HG03039 (cell line): ENCODE data around the gene KCNH1.

Source experiments
- ATAC-seq: cut with Tn5 transposase; IDR thresholded peaks from one replicate; pipeline ENCODE4 v1.9.1; 2021; ENCODE audit warnings: mild to moderate bottlenecking, moderate library complexity; ENCODE audit not compliant: unreplicated experiment

KCNH1 gene

DNA sequence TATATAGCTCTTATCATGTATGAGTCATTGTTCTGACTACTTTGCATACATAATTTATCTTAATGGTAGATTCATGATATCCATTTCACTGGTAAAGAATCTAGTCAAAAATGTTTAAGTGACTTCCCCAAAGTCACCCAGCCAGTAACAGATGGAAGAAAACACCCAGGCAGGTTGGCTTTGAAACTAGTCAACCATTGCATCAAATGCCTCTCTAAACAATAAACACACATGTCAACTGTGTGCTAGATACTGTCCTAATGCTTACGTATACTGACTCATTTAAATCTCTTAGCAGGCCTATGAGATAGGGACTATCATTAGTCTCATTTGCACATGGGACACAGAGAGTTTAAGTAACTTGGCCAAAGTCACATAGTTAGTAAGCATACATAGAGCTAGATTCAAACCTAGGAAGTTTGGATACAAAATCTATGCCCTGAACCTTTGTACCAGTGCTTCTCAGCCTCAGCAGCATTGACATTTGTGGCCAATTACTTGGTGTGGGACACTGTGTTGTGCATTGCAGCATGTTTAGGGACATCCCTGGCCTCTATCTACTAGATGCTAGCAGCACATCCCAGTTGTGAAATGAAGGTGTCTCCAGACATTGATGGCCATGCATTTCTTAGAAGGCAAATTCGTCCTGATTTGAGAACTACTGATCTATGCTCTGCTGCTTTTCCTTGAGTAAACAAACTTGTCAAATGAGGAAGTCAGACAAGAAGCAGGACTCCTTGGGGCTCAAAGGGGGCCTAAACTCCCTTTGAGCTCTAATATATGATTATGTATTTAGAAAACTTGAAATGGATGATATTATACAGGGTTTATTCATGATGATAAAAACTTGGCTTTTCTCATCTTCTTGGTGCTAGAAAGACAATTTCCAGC is 316.3 kb downstream of the KCNH1 start:
- no peak for ATAC-seq

DNA sequence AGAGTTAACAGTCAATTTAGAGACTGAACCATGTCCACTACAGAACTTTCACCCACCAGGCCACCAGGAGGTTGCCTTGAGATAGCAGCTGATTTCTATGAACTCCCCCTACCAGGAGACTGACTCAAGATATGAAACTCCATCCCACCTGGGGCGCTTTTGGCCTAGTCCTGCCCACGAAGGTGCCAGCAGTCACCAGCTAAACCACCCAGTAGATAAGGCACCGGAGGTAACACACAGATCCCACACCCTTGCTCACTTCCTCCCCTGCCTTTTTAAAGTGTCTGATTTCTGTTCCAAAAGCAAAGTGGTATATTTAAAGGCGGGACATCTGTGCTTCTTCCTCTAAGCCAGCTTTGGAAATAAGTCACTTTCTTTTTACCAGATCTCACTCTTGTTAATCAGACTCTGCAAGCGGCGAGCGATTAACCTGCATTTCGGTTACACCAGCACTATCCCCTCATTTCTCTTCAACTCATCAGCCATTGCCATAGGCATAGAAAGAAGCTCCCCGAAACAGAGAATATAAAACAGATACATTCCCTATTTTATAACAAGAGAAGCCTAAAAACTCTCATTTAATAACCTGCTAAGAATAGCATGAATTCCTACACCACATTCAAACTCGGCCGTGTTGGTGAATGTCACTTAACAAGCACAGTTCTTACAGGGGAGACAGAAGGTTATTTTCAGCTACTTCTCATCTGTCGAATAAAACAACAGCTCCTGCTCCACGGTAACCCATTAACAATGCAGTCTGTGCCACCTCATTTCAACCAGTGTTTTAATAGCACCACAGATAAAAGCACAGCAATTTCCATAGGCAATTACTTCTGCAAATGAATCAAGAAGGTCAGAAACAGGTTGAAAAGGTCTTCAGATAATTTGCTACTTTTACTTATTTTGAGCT is 318.1 kb downstream of the KCNH1 start:
- ATAC-seq = no peak

DNA sequence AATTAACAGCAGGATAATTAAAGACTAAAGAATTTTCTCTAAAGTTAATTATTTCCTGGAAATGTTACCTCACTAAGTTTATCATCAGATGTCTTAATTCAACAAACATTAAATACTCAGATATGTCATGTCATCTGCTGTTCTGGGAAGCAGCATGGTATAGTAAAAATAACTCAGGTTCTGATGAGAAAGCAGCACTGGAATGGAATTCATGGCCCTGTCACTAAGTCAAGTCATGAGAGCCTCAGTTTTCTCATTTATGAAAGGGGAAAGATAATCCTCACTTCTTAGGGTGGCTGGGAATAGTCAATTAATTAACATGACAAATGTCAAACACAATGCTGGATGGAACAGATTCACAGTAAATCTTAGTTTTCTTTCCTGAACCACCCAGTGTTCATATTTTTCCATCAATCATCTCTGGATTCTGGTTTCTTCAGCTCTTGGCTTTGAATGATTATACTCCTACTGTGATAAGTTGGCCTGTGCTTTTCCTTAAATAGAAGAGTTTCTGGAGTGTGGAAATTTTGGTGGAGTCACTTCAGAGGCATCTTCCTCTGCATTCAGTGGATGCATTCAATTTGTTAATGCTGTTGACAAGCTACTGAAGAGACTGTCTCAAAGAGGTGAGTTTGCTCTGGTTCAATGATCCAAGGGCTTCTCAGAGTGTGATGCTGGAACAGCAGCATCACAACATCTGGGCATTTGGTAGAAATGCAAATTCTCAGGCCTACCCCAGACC is 319.4 kb downstream of the KCNH1 start:
- ATAC-seq = no peak

DNA sequence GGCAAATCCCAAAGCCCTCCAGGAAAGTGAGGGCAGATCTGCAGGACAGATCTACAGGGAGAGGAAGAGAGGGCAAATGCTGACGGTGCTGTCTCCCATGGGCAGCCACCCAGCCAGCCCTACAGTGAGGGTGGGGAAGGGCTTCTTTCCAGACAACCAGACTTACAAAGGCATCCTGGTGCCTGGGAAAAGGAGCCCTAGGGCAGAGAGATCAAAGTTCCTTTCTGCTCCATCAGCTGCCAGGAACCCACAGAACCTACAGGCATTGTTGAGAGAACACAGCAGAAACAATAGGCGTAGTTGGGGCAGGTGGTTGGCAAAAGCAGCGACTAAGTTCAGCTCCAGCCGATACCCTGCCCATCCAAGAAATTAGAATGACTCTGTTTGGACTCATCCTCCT is 332.4 kb downstream of the KCNH1 start:
- no peak for ATAC-seq

DNA sequence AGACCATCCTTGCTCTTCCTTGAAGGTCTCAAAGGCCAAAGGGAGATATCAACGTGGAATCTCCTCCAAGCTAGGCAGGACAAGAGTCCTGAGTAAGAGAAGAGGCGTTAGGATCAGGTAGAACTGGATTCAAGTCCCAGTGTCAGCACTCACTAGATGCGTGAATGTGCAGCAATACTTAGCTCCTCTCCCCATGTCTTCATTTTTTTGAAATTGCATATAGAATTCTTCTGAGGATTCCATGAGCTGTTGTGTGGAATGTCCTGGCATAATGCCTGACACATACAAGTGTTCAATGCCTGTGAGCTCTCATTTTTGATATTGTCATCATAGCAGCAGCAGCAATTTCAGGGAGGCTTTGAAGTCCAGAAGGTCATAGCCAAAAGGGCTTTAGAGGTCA is 333.2 kb downstream of the KCNH1 start:
- no peak for ATAC-seq

DNA sequence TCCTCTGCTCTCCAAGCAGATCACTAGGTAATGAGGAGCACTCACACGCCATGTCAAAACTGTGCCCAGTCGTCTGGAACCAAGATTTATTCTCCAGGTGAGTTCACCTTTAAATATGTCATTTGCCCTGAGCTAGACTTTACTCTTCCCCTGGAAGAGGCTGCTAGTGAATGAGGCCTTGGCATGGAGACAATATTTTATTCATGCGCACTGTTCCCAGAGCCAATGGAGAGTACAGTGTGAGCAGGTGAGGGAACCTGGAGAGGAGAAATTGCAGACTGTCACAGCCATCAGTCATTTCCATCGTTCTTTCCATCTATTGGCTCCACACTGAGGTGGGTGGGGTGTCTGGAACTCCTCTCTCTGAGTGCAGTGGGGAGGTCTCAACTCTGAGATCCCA is 333.6 kb downstream of the KCNH1 start:
- ATAC-seq = no peak

DNA sequence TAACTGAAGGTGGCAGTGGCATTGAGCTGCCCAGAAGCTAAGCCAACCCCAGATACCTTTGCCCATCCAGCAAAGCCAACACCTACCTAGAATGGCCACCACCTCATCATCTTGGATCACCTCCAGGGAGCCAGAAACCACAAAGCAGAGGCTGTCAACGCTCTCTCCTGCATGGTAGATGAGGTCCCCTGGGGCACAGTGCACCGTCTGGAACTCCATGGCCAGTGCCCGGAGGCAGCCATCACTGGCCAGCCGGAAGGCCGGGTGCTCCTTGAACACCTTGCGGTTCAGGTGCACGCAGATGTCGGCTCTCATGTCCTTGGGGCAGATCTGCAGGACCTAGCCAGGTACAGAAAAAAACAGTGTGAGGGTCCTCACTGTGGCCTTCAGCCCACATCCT is 336.5 kb downstream of the KCNH1 start:
- no peak for ATAC-seq

DNA sequence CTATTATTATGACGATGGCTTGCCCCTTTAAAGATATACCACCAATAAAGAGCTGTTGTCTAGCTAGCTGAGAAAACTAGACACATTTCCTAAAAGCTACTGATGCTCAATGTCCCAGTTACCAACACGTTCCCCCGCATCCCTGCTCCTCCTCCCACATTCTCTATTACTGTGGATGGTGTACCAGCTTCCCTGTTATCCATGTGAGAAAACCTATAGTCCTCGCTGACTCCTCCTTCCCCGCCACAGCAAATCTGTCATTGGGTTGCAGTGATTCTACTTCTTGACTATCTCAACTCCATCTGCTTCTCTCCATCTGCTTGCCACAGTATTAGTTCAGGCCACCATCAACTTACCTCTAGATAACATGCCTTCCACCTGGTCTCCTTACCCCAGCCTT is 337.5 kb downstream of the KCNH1 start:
- no peak for ATAC-seq

DNA sequence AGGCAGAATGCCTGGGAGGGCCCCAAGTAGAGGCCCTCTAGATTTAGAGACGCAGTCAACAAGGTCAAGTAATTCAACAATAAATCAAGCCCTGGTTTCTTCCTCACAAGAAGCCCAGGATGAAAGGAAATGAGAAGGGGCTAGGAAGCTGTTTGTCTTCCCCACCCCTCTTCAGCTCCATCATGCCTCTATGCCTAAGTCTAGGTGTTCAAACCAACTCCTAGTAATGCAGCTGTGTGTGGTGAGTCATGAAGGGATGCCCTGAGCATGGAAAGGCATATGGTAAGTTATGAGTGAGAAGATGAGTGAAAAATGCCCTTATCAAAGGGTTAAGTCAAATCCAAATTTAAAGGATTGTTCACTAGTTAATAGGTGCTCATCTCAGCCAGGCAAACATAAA is 339.5 kb downstream of the KCNH1 start:
- no peak for ATAC-seq

DNA sequence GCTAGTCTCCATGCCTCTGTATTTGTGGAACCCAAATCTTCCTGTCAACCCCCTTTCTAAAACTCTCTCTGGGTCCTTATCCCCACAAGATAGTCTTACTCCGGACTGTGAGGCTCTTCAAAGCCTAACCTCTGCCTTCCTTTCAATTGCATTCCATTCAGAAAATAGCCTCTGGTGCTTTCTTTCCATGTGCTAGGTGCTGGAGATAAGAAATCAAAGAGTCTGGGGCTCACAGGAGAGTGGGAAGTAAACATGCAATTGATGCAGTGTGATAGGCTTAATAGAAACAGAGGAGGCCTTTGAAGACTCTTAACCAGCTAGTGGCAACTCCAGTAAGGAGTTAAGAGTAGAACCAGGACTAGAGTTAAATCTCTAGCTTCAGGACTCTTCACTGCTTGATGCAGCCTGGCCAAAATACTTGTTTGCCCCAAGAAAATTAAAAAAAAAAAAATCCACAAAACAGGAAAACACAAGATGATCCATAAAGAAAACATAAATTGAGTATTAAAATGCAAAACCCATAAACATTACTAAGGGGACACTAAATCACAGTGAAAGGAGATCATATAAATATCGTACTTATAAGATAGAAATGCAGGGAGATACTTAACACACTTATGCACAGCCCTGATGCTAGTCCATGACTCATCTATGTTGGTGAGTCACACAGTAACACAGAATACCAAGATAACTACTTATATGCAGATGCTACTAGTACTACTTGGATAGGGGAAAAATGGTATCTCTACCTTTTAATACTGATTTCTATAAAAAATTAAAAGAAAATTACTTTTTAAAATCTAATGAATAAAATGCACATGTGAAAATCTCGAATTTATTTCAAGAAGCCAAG is 341.5 kb downstream of the KCNH1 start:
- no peak for ATAC-seq

DNA sequence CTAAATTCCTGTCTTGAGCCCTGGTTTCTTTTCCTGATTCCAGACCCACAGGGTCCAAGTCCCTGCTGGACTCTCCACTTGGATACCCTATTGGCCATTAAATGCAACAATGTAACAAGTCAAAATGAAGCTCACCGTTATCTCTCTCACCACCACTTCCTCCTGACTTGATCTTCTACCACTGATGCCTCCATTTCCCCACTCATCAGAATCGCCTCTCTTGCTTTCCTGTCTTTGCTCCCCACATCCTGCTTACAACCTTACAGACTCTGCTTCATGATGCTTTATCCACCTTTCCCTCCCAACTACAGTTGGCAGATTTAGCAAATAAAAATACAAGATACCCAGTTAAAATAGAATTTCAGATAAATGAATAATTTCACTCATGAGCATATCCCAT is 343.8 kb downstream of the KCNH1 start:
- ATAC-seq = no peak

DNA sequence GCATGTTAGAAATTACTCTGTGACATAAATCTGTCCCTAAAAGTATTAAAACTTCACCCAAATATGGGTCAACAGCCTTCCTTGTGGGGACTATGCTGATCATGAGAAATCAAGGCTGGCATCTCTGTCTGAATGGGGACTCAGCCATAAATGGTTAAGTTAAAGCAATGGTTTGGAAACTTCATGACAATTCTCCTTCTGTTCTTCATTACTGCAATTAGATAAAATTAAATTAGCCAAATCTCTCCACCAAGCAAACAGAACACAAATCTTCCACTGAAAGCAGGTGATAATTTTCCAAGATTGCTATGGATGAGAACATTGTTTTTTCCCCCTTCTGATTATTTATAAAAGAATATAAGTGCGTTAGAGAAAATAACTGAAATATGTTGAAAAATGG is 346.1 kb downstream of the KCNH1 start:
- ATAC-seq = no peak

DNA sequence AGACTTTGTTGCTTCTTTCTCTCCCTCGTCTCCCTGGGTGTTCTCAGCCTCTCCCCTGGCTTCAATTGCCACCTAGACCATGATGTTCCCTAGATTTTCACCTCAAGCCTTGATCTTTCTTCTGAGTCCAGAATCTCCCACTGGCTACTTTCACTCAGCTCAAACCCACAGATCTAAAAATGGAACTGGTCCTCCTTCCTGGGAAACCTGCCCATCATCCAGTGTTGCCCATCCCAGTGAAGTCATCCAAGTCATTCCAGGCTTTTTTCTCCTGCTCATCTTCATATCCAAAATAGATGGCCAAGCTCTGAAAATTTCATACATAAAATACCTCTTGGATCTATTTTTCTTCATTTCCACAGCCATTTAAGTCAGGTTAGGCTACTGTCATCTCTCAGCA is 347.4 kb downstream of the KCNH1 start:
- no peak for ATAC-seq

DNA sequence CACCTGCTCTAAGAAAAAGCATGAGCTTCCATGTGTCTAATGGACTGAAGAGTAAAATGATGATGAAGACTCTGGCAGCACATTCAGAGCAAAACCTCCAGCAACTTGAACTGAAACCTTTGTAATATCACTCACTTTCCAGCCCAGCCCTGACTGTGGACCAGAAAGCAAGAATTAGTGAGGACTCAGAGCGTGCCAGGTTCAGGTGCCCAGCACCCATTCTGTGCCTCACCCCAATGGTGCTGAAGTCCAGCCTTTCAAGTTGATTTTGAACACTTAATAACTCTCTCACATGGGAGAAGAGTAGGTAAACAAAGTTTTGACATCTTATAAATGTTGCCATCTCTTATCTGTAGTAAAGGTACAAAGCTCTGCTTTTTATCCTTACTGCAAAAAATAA is 350.0 kb downstream of the KCNH1 start:
- no peak for ATAC-seq

DNA sequence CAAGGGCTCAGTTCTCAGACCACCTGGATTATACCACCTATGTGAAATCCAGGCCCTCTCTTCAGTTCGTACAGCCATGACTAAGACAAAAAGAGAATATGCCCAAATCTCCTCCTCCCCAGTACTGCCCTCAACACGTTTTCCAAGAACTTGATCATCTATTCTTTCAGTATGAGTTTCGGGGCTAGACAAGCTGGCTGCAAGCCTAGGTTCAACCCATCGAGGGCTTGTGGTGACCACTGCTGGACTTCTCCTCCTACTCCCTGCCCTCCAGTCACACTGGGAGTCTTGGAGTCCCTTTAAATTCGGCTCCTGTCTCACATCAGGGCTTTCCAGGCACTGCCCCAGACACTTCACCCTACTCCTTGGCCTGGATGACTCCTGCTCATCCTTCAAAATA is 352.3 kb downstream of the KCNH1 start:
- no peak for ATAC-seq

DNA sequence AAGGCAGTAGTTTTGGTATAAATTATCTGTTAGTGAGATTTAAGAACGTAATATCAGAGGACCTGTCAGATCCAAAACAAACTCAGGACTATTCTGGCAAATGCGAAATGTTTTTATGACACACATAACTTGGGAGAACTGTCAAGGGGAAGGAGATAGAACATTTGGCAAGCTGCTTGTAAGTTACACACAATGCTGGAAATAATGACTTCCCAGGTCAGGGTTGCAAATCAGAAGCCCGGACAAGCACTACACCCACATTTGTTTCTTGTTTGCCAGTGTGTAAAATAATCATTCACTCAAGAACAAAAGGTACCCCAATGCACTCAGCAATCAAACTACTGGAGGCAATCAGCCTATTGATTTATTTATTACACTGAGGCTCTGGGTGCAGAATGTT is 354.7 kb downstream of the KCNH1 start:
- no peak for ATAC-seq

DNA sequence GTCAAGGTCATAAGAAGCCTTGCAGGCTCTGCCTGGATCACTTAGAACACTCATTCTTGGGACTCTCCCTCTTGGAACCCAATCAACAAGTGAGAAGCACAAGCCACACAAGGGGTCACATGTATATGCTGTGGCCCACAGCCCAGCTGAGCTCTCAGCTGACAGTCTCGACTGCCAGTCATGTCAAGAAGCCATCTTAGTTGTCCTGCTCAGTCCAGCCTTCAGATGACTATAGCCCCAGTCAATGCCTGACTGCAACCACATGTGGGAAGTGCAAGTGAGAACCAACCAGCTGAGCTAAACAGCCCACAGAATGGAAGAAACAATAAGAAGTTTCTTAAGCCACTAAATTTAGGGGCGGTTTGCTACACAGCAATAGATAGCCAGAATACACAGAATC is 356.0 kb downstream of the KCNH1 start:
- no peak for ATAC-seq

DNA sequence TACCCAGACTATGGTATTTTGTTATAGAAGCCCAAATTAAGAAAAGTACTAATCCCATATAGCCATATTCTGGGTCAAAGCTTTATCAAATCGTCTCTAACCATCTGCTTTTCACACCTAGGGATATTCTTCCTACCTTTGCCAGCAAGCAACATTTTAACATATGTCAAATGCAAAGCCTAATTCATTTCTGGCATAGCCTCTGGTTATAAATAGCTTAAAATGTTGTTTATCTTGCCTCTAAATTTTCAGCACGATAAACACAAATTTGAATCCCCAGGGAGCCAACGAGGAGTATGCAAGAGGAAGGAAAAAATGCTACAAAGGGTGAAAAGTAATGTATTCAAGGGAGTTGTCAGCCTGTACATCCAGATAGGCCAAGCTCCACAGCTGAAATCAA is 357.2 kb downstream of the KCNH1 start:
- no peak for ATAC-seq

DNA sequence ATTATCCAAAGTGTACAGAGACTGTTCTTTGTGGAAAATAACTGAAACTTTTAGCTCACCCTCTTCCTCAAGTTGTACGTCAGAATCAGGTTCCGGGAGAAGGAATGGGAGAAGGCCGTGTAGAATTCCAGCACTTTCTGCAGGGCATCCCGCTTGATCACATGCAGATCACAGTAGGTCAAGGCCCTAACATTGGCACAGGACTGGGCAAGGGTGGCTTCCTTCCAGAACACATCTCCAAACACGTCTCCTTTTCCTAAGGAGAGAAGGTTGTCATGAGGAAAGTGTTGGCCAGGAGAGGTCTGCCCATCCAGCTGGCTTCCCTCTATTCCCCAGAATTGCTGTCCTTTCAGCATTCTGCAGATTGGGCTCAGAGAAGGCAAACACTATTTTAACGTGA is 358.7 kb downstream of the KCNH1 start:
- ATAC-seq = no peak

DNA sequence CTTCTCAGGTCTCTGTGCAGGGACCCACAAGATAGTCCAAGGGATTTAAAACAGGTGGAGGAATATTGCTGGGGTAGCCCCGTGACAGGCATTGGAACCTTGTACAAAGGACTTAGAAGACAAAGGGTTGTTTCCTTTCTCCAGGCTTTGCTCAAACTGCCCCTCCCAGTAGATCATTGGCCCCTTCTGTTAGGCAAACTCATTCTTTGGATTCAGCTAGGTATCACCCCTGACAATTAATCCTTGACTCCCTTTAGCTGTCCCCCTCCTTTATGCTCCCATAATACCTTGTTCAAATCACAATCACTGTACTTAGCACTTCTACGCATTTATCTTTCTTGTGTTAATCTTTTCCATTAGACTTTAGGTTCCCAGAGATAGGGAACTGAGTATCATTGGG is 360.5 kb downstream of the KCNH1 start:
- ATAC-seq = no peak
